Fibroblast of the aortic adventitia (primary cell): ENCODE measurements around the gene GRIK2. TPM values are rescaled to one million over a fixed set of nuclear protein-coding genes. Genes with fewer than 3 reads are reported as not detected.

Source experiments
- DNase-seq: peaks from one replicate; pipeline ENCODE4 v3.0.0-alpha.2; 2010; ENCODE audit warnings: low read depth
- H3K4me3 ChIP-seq: 2 replicates; pipeline ENCODE4 v1.5.1; 2011; ENCODE audit warnings: low read depth, mild to moderate bottlenecking, control low read depth, low read length, moderate library complexity
- CTCF ChIP-seq: IDR thresholded peaks from 2 replicates; pipeline ENCODE4 v1.5.1; 2011; ENCODE audit warnings: mild to moderate bottlenecking, low read length, control low read depth, inconsistent platforms; ENCODE audit not compliant: insufficient read depth
- total RNA-seq: library from RNA; depleted of rRNA; stranded (reverse); fragments of >200 nt; gene quantifications from 2 replicates; pipeline ENCODE4 v1.2.3, GENCODE V29; 2012; ENCODE audit warnings: low replicate concordance

Gene GRIK2
- total RNA-seq, 1 donor, result 8.9 TPM

- TF ChIP-seq CTCF, result no peak
- no peak for DNase-seq
Observed at GRCh38 chr6:101465863-101466262, 72.4 kb downstream of the GRIK2 start.

DNA sequence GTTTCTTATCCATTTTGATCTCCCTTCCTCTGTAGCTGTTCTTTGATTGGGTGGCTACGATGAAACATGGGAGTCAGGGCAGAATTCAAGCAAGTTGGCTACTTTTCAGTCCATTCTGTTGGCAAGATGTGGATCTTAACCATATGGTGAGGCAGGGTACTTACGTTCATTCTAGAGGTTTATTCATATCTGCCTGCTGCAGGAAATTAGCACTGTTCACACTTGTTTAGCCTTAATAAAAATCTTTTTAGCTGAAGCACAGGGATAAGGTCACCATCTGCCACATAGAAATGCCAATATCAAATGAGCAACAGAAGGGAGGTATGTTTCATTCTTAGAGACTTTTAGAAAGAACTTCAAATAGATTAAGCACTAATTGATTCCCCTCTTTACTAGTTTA, 83.9 kb downstream of the GRIK2 start:
- no peak for TF ChIP-seq CTCF
- no peak for DNase-seq
- no peak overlapping the region for H3K4me3 ChIP-seq

More at GRCh38 chr6:101465863-101466262, 72.4 kb downstream of the GRIK2 start:
- no peak overlapping the region for H3K4me3 ChIP-seq

- DNase-seq, result no peak
- TF ChIP-seq CTCF, result no peak
- H3K4me3 ChIP-seq, result no peak overlapping the region
Observed at GRCh38 chr6:101478891-101479290, 85.4 kb downstream of the GRIK2 start.

DNA sequence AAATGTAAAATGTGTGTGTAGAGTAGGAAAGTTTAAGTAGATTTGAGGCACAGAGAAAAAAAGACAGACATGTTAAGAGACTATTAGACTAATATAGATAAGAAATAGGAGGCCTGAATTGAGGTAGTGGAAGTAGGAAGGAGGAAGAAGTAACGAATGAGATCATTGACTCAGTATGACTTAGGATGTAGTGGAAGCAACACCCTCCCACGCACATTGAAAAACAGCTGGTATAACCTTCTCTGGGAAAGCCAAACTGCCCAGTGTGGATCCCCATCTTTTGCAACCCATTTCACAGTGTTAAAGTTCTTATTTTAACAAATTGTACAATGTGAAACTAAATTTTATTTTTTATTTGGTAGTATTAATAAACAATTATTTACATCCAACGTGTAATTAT, 89.1 kb downstream of the GRIK2 start:
- DNase-seq, result no peak
- no peak for TF ChIP-seq CTCF
- no peak overlapping the region for H3K4me3 ChIP-seq

GRCh38 chr6:101484781-101485180, 91.3 kb downstream of the GRIK2 start:
- DNase-seq, result no peak
- TF ChIP-seq CTCF, result no peak
- no peak overlapping the region for H3K4me3 ChIP-seq

- TF ChIP-seq CTCF, result no peak
- DNase-seq, result no peak
- no peak overlapping the region for H3K4me3 ChIP-seq
Observed at GRCh38 chr6:101486124-101486523, 92.6 kb downstream of the GRIK2 start.

- TF ChIP-seq CTCF, result no peak
- no peak for DNase-seq
- H3K4me3 ChIP-seq, result no peak overlapping the region
Observed at GRCh38 chr6:101486726-101487125, 93.2 kb downstream of the GRIK2 start.
